ENCODE data around the gene SMIM44. TPM values are rescaled to one million over a fixed set of nuclear protein-coding genes. Genes with fewer than 3 reads are reported as not detected.
"Not testable (repeated sequence)": the region's sequence is repeated elsewhere in the genome, so short reads cannot be mapped to it uniquely, and the experiment has no call there.

Gene SMIM44
- total RNA-seq, 1 donor from 2014 or later = not detected

DNA sequence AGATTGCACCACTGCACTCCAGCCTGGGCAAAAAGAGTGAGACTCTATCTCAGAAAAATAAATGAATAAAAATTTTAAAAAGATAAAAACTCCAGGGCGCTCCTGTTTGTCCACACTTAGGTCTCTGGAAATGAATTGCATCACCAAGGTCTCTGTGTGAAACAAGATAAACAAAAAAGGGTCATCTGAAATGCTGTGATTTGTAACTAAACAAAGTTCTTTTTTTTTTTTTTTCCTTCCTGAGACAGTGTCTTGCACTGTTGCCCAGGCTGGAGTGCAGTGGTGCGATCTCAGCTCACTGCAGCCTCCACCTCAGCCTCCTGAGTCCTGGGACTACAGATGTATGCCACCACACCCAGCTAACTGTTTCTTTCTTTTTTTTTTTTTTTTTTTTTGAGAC is 34.4 kb upstream of the SMIM44 start:
- no peak for DNase-seq

DNA sequence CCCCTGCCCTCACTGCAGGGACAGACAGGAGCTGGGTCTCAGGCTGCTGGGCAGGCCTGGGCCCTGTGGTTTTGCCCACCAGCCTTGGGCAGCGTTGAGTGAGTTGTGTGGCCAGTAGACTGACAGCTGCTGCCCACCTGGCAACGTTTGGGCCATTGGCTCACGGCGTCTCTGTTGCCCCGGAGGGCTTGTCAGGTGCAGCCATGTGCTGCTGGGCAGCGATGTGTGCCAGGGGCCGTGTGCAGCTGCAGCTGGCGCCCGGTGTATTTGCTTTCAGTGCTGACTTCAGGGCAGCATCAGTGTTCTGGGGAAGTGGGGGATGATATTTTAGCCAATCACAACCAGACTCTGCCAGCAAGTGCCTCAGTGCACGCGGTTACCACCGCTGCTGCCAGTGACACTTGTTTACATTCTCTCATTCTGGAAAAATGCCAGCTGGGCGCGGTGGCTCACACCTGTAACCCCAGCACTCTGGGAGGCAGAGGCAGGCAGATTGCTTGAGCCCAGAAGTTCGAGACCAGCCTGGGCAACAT is 33.5 kb upstream of the SMIM44 start:
- DNase-seq = peak; percentile 53

- DNase-seq = no peak
These were observed 32.7 kb upstream of the SMIM44 start for GRCh38 chr19:3515891-3516422.

DNA sequence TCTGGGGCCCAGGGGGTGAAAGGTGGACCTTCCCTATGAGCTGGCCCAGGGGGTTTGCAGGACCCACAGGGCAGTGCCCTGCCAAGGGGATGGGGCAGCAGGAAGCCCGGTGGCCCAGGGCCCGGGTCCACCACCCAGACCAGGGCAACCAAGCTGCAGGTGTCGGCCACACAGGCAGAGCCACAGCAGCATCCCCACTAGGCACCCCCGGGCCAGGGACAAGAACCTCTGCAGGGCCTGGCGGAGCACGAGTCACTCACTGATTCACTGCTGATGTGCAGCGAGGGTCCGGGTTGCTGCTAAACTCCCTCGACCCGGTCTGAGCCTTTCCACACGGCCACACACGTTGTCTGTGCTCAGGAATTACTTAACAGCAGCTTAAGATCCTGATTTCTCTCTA is 31.7 kb upstream of the SMIM44 start:
- no peak for DNase-seq

DNA sequence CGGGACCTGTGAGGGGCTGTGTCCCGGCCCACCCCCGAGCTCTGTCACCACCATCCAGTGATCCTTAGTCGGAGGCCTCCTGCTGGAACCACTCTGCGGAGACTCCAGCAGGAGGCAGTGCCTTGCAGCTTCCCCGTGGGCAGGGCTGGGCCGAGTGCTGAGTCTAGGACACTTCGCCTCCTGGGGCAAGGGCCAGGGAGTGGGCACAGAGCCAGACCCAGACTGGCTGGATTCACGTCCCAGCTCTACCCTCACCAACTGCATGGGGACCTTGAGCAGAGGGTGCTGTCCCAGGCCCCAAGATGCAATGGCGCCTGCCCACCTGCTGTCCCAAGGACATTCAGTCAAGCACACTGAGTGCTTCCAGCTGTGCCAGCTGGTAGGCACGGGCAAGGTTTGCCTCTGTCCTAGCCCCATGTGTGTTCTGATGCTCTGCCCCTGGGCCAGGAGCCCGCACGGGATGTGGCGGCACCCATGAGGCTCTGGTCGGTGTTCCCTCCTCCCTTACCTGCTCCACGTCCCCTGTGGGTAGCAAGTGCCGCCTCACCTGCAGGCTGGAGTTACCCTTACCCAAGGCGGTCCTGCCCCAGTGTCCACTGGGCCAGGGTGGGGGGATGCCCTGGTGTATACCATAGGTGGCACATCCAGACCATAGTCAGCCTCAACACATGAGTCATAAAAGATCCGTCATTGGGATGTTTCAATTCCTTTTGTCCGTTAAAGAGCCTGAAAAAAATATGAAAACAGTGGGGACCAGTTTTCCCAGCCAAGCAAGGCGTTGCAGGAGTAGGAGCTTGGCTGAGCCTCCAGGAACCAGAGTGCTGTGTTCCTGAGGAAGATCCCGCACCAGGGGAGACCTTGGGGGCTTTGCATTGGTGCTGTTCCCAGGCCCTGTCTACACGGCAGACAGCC is 30.2 kb upstream of the SMIM44 start:
- no peak for DNase-seq

DNA sequence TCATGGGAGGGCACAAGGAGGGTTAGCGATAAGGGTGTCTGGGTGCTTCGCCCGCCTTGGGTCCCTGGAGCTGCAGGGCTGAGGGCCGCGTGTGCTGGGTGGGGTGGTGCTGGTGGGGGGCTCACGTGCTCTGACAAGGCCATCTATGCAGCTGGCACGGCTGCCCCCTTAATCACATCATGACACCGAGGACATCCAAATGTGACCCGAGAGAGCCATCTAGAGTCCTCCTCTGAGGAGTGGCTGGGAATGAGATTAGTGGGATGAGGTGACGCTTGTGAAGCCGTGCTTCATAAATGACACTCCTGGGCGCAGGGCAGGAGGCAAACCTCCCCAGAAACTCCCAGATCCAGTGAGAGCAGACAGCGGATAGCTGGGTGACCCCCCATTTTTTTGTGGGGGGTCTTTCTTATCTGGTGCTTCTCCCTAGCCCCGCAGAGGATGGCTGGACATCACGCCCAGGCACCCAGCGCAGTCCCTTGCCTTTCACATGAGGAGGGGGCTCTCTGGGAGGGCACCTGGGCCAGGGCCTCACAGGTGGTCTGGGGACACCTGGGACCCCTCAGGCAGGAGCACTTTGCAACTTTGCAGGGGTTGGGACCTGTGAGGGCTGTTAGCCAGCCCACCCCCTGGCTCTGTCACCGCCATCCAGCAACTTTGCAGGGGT is 29.5 kb upstream of the SMIM44 start:
- DNase-seq = no peak

DNA sequence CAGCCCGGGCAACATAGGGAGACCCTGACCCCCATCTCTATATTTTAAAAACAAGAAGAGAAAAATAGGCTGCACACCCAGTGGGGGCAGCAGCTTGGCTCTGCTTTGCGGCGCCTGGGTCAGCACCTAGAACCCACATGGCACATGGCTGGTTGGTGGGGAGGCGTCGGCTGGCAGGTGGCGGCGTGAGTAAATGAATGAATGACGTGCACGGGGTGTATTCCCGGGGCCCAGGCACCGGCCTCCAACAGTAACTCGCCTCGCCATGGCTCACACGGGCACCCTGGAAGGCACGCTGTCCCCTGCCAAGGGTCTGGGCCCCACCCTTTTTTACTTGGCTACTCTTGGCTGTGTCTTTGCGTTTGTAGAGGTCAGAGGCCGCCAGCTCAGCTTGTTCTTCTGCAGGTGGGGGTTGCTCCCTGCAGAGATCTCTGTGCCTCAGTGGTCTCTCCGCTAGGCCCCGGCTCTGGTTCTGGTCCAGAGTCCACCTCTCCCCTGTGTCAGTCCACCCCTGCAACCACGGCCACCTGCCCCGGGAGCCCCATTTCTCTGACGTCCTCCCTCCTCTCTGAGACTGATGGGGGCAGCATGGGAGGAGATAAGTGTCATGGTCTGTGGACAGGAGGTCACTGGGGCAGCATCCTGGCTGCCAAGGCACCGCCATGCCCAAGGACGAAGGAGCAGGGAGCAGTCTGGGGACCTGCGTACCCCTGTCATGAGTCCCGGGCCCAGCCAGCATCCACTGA is 28.4 kb upstream of the SMIM44 start:
- DNase-seq = no peak

- no peak for DNase-seq
These were observed 27.5 kb upstream of the SMIM44 start for GRCh38 chr19:3510727-3511126.

DNA sequence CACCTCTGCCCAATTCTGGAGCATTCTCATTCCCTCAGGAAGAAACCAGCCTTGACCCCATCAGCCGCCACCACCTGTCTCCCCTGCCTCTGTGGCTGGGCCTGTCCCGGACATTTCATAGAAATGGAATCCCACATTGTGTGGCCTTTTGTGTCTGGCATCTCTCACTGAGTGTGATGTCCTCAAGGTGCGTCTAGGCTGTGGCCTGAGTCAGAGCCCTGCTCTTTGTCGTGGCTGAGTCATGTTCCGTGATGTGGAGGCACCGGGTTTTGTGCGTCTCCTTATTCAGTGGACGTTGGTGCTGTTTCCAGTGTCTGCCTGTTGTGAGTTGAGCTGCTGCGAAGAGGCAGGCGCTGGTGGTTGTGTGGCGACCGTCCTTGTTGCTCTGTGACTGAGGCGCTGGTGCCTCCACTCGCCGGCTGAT is 26.3 kb upstream of the SMIM44 start:
- DNase-seq = no peak

GRCh38 chr19:3508771-3509535 is 25.7 kb upstream of the SMIM44 start:
- no peak for DNase-seq

GRCh38 chr19:3508121-3508661 is 24.9 kb upstream of the SMIM44 start:
- not testable (repeated sequence) for DNase-seq

GRCh38 chr19:3507371-3508120 is 24.3 kb upstream of the SMIM44 start:
- DNase-seq = peak; percentile 51

- DNase-seq = peak; percentile 49
These were observed 23.4 kb upstream of the SMIM44 start for GRCh38 chr19:3506384-3507340.

GRCh38 chr19:3505598-3506383 is 22.6 kb upstream of the SMIM44 start, which contains the start of gene FZR1:
FZR1 (plus strand) TSS chr19:3506311; CDS start chr19:3522990, 16,679 bp downstream.
- DNase-seq = peak; percentile 99

- no peak for DNase-seq
These were observed 21.5 kb upstream of the SMIM44 start for GRCh38 chr19:3504735-3505134.

GRCh38 chr19:3503036-3503572 is 19.9 kb upstream of the SMIM44 start:
- no peak for DNase-seq

GRCh38 chr19:3501780-3502179 is 18.5 kb upstream of the SMIM44 start:
- DNase-seq = no peak
